ENCODE data around the gene RBM6. TPM values are rescaled to one million over a fixed set of nuclear protein-coding genes. Genes with fewer than 3 reads are reported as not detected.
"Not testable (repeated sequence)": the region's sequence is repeated elsewhere in the genome, so short reads cannot be mapped to it uniquely, and the experiment has no call there.

Gene RBM6
- polyA plus RNA-seq, 1 donor = 194 TPM

DNA sequence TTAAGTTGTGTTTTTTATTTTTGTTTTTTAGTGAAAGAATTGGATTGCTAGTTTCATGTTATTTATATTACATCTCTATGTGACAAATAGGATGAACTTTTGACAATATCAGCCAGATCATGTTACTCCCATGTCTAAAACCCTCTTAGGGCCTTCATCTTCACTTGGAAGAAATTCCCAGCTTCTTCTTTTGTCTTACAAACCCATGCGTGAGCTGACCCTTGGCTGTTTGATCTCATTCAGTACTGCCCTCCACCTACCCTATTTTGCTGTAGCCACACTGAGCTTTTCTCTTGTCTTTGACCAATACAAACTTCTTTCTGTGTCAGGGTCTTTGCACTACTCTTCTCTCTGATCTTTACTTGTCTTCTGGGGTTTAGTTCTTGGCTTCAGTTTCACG is 37.0 kb downstream of the RBM6 start:
- no peak for DNase-seq

DNA sequence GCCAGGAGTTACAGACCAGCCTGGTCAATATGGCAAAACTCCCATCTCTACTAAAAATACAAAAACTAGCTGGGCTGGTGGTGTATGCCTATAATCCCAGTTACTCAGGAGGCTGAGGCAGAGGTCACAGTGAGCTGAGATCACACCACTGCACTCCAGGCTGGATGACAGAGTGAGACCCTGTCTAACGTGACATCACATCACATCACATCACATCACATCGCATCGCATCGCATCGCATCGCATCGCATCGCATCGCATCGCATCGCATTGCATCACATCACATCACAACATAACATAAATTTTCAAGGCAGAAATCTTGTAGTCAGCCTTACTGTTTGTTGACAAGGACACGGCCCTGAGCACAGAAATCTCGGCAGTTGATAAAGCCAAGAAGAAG is 44.4 kb downstream of the RBM6 start:
- DNase-seq = no peak

GRCh38 chr3:49992326-49992725 is 52.4 kb downstream of the RBM6 start:
- no peak for DNase-seq

DNA sequence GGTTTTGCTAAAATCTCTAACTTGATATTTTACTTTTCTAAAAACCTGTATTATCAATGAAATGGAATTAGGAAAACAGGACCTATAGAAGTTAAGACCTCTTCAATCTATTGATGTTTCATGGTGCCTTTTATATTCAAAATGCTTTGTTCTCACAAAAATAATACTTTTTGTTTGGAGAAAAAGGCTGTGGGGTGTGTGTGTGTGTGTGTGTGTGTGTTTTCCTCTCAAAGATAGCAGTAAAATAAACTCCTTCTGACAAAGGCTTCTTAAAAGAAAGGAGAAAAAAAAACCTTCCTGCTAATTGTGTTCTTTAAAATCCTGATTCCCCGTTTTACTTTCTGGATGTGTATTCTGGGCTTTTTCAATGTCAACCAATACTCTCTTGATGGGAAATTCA is 54.5 kb downstream of the RBM6 start:
- DNase-seq = no peak

DNA sequence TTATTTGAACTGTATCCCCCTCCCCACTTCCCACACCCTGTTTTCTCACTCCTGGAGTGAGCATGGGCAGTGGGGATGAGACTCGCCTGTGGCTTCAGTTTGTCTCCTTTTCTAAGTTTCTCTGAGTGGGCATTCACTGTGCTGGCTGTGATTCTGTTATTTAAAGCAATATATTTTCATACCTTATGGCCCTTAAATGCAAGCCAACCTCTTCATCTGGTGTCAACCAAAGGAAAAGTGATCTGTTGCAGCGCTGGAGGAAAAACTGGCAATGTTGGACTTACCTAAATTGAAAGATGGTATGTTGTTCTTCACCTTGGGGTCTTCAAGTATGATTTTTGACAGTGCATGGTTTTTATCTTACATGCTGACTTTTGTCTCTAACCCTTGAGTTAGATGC is 56.1 kb downstream of the RBM6 start:
- no peak for DNase-seq

- DNase-seq = no peak
Measured at GRCh38 chr3:49997862-49998261, 57.9 kb downstream of the RBM6 start.

GRCh38 chr3:49998326-49998725 is 58.4 kb downstream of the RBM6 start:
- DNase-seq = no peak

DNA sequence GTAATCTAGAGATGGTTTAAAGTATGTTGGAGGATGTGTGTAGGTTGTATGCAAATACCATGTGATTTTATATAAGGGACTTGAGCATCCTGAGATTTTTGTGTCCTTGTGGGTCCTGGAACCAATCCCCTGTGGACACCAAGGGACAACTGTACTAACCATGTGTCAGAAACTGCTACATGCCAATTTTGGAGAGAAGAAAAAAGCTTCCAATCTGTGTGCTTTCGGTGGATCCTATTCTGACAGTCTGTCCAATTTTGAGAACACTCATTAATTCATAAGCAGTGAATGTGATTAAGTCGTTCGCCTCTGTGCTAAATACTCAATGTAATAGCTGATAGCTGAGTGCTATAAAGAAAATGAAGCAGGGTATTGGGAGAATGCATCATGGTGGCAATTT is 61.6 kb downstream of the RBM6 start:
- no peak for DNase-seq

- DNase-seq = no peak
Measured at GRCh38 chr3:50003216-50003615, 63.3 kb downstream of the RBM6 start.

DNA sequence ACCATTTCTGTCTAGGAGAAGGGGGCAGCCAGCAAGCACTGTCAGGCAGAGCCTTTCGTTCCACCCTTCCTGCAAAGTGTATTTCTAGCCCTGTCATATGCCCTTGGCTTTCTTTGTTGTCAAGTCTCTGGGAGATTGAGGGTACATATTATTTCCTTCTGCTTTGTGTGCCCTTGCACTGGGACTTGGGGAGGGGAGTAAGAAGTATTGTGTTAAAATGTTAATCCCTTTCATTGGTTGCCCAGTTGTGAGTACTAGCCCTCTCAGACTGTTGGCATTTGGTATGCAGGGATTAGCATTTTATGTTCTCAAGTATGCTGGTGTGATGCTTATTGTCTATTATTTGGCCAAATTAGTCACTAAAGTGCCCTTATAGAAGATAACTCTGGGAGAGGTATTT is 63.9 kb downstream of the RBM6 start:
- no peak for DNase-seq

DNA sequence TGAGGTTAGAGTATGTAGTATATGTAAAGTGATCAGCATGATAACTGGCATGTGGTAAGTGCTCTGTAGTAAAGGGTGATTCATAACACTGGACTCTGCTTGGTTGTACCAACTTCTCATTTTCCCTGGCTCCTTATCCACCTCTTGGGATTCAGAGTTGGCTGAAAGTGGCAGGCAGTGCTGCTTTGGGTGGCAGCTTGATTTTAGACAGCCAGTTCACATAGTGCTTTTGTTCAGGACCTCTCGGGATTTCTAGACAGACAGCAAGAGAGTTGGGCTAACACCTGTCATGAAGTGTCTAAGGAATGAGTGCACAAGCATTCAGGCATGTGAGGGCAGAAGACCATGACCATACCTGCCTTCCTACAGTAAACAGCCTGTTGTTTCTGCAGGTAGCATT is 69.0 kb downstream of the RBM6 start:
- no peak for DNase-seq

DNA sequence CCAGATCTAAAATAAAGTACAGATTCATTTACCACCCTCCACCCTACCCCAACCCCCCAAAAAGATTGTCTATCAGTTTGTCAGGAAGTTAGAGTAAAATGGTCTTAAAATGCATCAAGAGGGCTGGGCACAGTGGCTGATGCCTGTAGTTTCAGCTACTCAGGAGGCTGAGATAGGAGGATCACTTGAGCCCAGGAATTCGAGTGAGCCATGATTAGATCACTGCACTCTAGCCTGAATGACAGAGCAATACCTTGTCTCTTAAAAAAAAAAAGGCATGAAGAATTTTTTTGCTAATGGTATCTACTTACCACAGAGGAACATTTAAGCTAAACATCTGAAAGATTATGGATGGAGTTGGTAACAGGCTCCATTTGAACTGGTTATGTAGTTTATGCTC is 71.0 kb downstream of the RBM6 start:
- DNase-seq = no peak

DNA sequence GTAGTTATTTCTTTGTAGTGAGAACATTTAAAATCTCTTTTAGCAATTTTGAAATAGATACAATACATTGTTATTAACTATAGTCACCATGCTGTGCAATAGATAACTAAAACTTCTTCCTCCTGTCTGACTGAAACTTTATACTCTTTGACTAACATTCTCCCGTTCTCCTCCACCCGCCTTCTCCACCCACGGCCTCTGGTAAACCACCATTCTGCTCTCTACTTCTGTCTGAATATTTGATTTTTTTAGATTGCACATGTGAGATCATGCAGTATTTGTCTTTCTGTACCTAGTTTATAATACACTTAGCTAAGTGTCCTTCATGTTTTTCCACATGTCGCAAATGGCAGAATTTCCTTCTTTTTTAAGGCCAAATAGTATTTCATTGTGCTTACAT is 76.0 kb downstream of the RBM6 start:
- no peak for DNase-seq

DNA sequence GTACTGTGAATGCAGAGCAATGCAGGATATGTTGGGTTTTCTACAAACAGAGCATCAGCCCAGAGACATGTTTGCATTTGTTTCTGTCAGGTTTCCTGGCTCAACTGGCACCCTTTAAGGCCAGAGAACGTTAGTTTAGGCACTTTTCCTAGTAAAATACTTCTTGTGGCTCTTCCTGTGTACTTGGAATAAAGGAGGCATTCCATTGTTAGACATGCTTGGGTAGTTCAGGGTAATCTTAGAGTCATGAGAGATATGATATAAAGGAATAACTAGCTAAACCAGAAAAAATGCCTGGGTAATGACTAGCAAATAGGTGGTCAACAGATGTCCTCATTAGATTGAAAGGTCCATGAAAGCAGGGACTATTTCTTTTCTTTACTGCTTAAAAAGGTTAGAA is 88.4 kb downstream of the RBM6 start:
- no peak for DNase-seq

- DNase-seq = not testable (repeated sequence)
Measured at GRCh38 chr3:50031201-50031600, 91.3 kb downstream of the RBM6 start.

DNA sequence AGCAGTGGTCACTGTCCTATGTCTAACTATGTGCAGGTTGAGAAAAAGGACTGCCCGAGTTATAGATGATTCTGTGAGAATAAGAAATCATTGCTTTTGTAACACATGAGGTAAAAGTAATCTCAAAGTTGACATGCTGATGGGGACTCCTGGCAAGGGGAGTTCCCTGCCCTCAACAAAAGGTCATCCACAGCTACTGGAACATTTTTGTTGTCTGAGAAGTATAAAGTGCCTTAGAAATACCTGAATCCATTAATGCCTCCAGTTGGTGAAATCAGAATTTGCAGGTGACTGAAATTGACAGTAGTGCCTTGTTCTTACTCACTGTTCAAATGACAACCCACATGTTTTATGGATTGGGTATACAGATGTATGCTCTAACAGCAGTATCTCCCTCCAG is 105.0 kb downstream of the RBM6 start:
- DNase-seq = no peak

GRCh38 chr3:50047426-50047825 is 107.5 kb downstream of the RBM6 start:
- DNase-seq = no peak

- DNase-seq = no peak
Measured at GRCh38 chr3:50050361-50050760, 110.4 kb downstream of the RBM6 start.

DNA sequence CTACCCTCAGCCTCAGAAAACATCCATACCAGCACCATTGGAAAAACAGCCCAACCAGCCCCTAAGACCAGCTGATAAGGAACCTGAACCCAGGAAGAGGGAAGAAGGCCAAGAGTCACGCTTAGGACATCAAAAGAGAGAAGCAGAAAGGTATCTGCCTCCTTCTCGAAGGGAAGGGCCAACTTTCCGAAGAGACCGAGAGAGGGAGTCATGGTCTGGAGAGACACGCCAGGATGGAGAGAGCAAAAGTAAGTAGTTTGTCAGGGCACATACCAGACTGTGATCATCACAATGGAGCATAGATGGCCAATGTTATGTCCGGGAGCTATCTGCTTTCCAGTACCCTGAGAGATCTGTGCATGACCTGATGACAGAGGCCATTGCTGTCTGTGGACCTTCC is 117.8 kb downstream of the RBM6 start:
- DNase-seq = no peak

- no peak for DNase-seq
Measured at GRCh38 chr3:50068134-50068533, 128.2 kb downstream of the RBM6 start.

DNA sequence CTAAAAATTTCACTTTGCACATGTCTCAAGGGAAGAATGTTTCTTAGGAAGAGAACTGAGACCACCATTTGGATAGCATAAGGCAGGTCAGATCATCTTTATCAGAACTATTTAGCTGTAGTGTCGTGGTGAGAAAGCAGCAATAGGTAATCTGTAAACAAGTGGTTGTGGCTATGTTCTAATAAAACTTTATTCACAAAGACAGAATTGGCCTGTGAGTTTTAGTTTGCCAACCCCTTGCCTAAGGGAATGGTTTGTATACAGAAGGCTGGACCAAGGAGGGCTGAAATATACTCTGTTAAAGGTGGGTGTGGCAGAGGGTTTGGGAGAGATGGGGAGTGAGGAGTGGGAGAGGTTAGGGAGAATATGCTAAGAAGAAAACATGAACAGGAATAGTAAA is 138.1 kb downstream of the RBM6 start:
- no peak for DNase-seq

- DNase-seq = no peak
Measured at GRCh38 chr3:50078622-50079021, 138.7 kb downstream of the RBM6 start.

DNA sequence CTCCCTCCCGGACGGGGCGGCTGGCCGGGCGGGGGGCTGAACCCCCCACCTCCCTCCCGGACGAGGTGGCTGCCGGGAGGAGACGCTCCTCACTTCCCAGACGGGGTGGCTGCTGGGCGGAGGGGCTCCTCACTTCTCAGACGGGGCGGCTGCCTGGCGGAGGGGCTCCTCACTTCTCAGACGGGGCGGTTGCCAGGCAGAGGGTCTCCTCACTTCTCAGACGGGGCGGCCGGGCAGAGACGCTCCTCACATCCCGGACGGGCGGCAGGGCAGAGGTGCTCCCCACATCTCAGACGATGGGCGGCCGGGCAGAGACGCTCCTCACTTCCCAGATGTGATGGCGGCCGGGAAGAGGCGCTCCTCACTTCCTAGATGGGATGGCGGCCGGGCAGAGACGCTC is 145.0 kb downstream of the RBM6 start:
- not testable (repeated sequence) for DNase-seq

DNA sequence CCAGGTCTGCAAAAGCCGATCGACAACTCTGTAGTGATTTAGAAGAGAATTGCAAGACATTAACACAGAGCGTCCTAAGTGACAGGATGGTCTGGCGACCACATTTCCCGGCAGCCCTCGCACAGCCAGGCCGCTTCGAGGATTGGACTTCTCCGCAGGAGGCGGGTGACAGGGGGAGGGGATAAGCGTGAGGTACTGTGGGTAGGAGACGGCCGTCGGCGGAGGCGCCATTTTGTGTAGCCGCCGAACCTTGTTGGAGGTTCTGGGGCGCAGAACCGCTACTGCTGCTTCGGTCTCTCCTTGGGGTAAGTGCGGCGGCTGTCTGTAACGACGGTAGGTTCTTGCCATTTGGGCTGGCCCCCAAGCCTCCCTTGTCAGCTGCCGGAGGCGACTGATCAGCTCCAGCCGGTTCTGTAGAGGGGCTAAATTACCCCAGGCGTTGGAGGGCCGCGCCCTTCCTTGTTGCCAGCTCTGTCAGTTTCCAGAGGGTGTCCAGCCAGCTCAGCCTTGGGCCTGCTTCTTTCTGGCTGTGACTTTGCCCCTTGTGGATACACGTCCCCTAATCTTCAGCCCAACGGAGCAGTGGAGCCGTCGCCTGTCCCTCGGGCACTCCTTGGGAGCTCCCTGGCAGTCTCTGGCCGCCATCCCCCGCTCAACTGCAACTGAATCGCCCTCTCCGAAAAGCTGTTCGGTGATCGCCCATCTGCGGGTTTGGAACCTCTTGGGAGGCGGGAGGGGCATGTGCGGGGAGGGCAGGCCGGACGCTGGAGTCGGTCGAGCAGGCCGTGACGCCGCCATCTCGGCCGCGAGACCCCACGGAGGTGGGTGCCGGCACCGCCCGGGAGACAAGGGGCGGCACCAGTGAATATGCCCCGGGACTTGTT is 149.0 kb downstream of the RBM6 start, which contains the start of gene RBM5:
TSS of gene RBM5 (plus strand) at position 195 of the 884 bp plus-strand sequence. CDS start 1,516 bp downstream, outside the sequence.
- peak; percentile 88 for DNase-seq
